H1 (cell line): Measurements from ENCODE around the gene POTEM. TPM values are rescaled to one million over a fixed set of nuclear protein-coding genes. Genes with fewer than 3 reads are reported as not detected.
"Not testable (repeated sequence)": the region's sequence is repeated elsewhere in the genome, so short reads cannot be mapped to it uniquely, and the experiment has no call there.

Experiments
- CTCF ChIA-PET: fragments of 300-600 bp; sonication (Branson Sonifier 250); formaldehyde crosslinking; loops from one replicate; lab custom pipeline; 2021; ENCODE audit not compliant: partially characterized antibody; lab: Charles Lee
- POLR2A ChIA-PET: fragments of 300-600 bp; sonication (Branson Sonifier 250); formaldehyde crosslinking; loops from one replicate; lab custom pipeline; 2021; ENCODE audit warnings: inconsistent platforms; ENCODE audit not compliant: partially characterized antibody; lab: Charles Lee
- DNase-seq, 2 experiments: peaks; one replicate each; pipeline versions ENCODE4 v3.0.0 to v3.0.0-alpha.2; 2010 to 2022; ENCODE audit warnings: low spot score in 2 of 2, low read depth in 1 of 2, mixed read lengths in 1 of 2
- FAIRE-seq: peaks from 2 replicates; lab custom pipeline; 2011; peaks lifted over from hg19 to GRCh38; lab: Jason Lieb, UNC
- H2AFZ ChIP-seq: 2 replicates; pipeline ENCODE4 v1.8.1; 2012; ENCODE audit warnings: low read length, inconsistent platforms
- H2AK5ac ChIP-seq: 2 replicates; pipeline ENCODE4 v1.6.1; 2013; ENCODE audit warnings: low read depth, low read length
- H2BK120ac ChIP-seq: replicated peaks from 2 replicates; pipeline ENCODE3; 2013; ENCODE audit warnings: low read depth, low read length, inconsistent platforms
- H2BK12ac ChIP-seq: 2 replicates; pipeline ENCODE4 v1.6.1; 2013; ENCODE audit warnings: low read depth, low read length
- H2BK15ac ChIP-seq: 2 replicates; pipeline ENCODE4 v1.6.1; 2013; ENCODE audit warnings: low read length
- H2BK20ac ChIP-seq: 2 replicates; pipeline ENCODE4 v1.6.1; 2013; ENCODE audit warnings: low read length
- H2BK5ac ChIP-seq: 2 replicates; pipeline ENCODE4 v1.6.1; 2013; ENCODE audit warnings: low read depth, low read length
- H3K14ac ChIP-seq: 2 replicates; pipeline ENCODE4 v1.6.1; 2013; ENCODE audit warnings: inconsistent platforms; ENCODE audit not compliant: insufficient read length
- H3K18ac ChIP-seq: 2 replicates; pipeline ENCODE4 v1.6.1; 2013; ENCODE audit warnings: low read length; ENCODE audit errors: extremely low read depth
- H3K23ac ChIP-seq: 2 replicates; pipeline ENCODE4 v1.6.1; 2013; ENCODE audit warnings: inconsistent platforms; ENCODE audit not compliant: insufficient read length
- H3K23me2 ChIP-seq: 2 replicates; pipeline ENCODE4 v1.6.1; 2013; ENCODE audit warnings: low read depth, low read length
- H3K27ac ChIP-seq: 2 replicates; pipeline ENCODE4 v1.6.1; 2011; ENCODE audit warnings: low read depth, low read length, inconsistent platforms
- H3K27me3 ChIP-seq, 4 experiments: replicated peaks in 1 of 4; 1 replicate in 1 of 4; 2 replicates in 3 of 4; pipeline versions ENCODE4 v1.6.1 to v1.8.1; 2011 to 2013; ENCODE audit warnings: low read length in 3 of 4, mild to moderate bottlenecking in 3 of 4, inconsistent platforms in 2 of 4, mixed read lengths in 2 of 4, moderate library complexity in 1 of 4; ENCODE audit not compliant: control insufficient read depth in 3 of 4, insufficient read depth in 3 of 4; ENCODE audit errors: extremely low read depth in 1 of 4
- H3K36me3 ChIP-seq, 4 experiments: 2 replicates each; pipeline versions ENCODE4 v1.6.1 to v1.8.1; 2011 to 2013; ENCODE audit warnings: mild to moderate bottlenecking in 4 of 4, low read length in 3 of 4, moderate library complexity in 2 of 4, control low read depth in 1 of 4, inconsistent platforms in 1 of 4; ENCODE audit not compliant: insufficient read depth in 4 of 4, control insufficient read depth in 2 of 4
- H3K4ac ChIP-seq: replicated peaks from 2 replicates; pipeline ENCODE3; 2013; ENCODE audit warnings: low read length, low read depth, mixed read lengths, inconsistent platforms; ENCODE audit not compliant: insufficient read length
- H3K4me1 ChIP-seq, 4 experiments: replicated peaks in 1 of 4; 1 replicate in 1 of 4; 2 replicates in 3 of 4; pipeline versions ENCODE4 v1.6.1 to v1.8.1; 2011 to 2013; ENCODE audit warnings: low read length in 3 of 4, inconsistent platforms in 2 of 4, mixed read lengths in 1 of 4; ENCODE audit not compliant: insufficient read depth in 4 of 4, control insufficient read depth in 3 of 4
- H3K4me2 ChIP-seq, 2 experiments: 2 replicates each; pipeline versions ENCODE4 v1.6.1 to v1.8.1; 2011 to 2013; ENCODE audit warnings: low read depth in 2 of 2, low read length in 2 of 2, control low read depth in 1 of 2, inconsistent platforms in 1 of 2, mild to moderate bottlenecking in 1 of 2; ENCODE audit not compliant: insufficient read depth in 1 of 2
- H3K4me3 ChIP-seq, 4 experiments: fragments of 200-600, 300-600 bp in 1 of 4; sonication (generic), shearing (Covaris generic), sonication (Bioruptor Twin) in 1 of 4; 2 replicates each; pipeline versions ENCODE4 v1.5.1 to v1.8.1; 2011 to 2016; ENCODE audit warnings: low read length in 4 of 4, low read depth in 3 of 4, control low read depth in 2 of 4, inconsistent platforms in 2 of 4, mild to moderate bottlenecking in 2 of 4, mixed read lengths in 1 of 4, moderate library complexity in 1 of 4; ENCODE audit not compliant: insufficient read depth in 2 of 4; ENCODE audit errors: extremely low read depth in 1 of 4
- H3K56ac ChIP-seq: replicated peaks from 2 replicates; pipeline ENCODE3; 2013; ENCODE audit warnings: low read depth, mild to moderate bottlenecking, mixed read lengths, low read length, inconsistent platforms; ENCODE audit not compliant: insufficient read length
- H3K79me1 ChIP-seq: 2 replicates; pipeline ENCODE4 v1.6.1; 2013; ENCODE audit warnings: low read depth, low read length, control low read depth
- H3K79me2 ChIP-seq, 2 experiments: 2 replicates each; pipeline versions ENCODE4 v1.6.1 to v1.8.1; 2012 to 2013; ENCODE audit warnings: low read length in 2 of 2, mild to moderate bottlenecking in 2 of 2, inconsistent platforms in 1 of 2; ENCODE audit not compliant: insufficient read depth in 2 of 2, control insufficient read depth in 1 of 2
- H3K9ac ChIP-seq, 4 experiments: replicated peaks in 1 of 4; 1 replicate in 1 of 4; 2 replicates in 3 of 4; pipeline versions ENCODE4 v1.6.1 to v1.8.1; 2011 to 2013; ENCODE audit warnings: low read depth in 3 of 4, low read length in 3 of 4, control low read depth in 2 of 4, mild to moderate bottlenecking in 2 of 4, moderate library complexity in 2 of 4, inconsistent platforms in 1 of 4; ENCODE audit errors: extremely low read depth in 1 of 4
- H3K9me3 ChIP-seq, 2 experiments: 2 replicates each; pipeline versions ENCODE4 v1.6.1 to v1.8.1; 2012 to 2013; ENCODE audit warnings: mild to moderate bottlenecking in 2 of 2, moderate library complexity in 2 of 2, control low read depth in 1 of 2, inconsistent platforms in 1 of 2, low read depth in 1 of 2, low read length in 1 of 2, mixed read lengths in 1 of 2; ENCODE audit not compliant: insufficient read depth in 2 of 2
- H4K20me1 ChIP-seq, 2 experiments: replicated peaks in 1 of 2; 2 replicates each; pipeline versions ENCODE3 to v1.8.1; 2011 to 2013; ENCODE audit warnings: inconsistent platforms in 2 of 2, low read length in 2 of 2, mild to moderate bottlenecking in 1 of 2; ENCODE audit not compliant: insufficient read depth in 2 of 2, control insufficient read depth in 1 of 2
- H4K5ac ChIP-seq: 2 replicates; pipeline ENCODE4 v1.6.1; 2013; ENCODE audit warnings: low read length, low read depth, mixed read lengths, inconsistent platforms; ENCODE audit not compliant: insufficient read length
- H4K8ac ChIP-seq: 2 replicates; pipeline ENCODE4 v1.8.0; 2013; ENCODE audit warnings: mild to moderate bottlenecking, moderate library complexity, low read length, inconsistent platforms; ENCODE audit not compliant: insufficient read depth; ENCODE audit errors: extremely low read depth
- H4K91ac ChIP-seq: replicated peaks from 2 replicates; pipeline ENCODE3; 2013; ENCODE audit warnings: low read length, mixed read lengths, inconsistent platforms; ENCODE audit not compliant: insufficient read length
- WGBS, 2 experiments: shearing (Covaris generic) in 1 of 2; methylation state at CpG; one replicate each; pipeline versions ENCODE4 v1.1.6 to v1.1.7; 2013 to 2015; ENCODE audit warnings: low lambda C conversion rate in 2 of 2, mixed read lengths in 2 of 2, inconsistent platforms in 1 of 2, low coverage in 1 of 2, missing lambda C conversion rate in 1 of 2; ENCODE audit not compliant: insufficient replicate concordance in 2 of 2, insufficient coverage in 1 of 2, insufficient read length in 1 of 2; ENCODE audit errors: extremely low coverage in 1 of 2, missing lambda C conversion rate in 1 of 2; 5-methylcytosine and 5-hydroxymethylcytosine counted together
- polyA plus RNA-seq, 7 experiments: library from polyadenylated mRNA; depleted of rRNA in 3 of 7; stranded (reverse) in 5 of 7; unstranded in 2 of 7; fragments of >200 nt in 5 of 7; fragments of 200-250 nt in 2 of 7; gene quantifications; 1 replicate in 5 of 7; 2 replicates in 1 of 7; 4 replicates in 1 of 7; pipeline versions ENCODE4 v1.2.1 to v1.2.3, GENCODE V29; 2011 to 2013; ENCODE audit warnings: missing spikeins in 2 of 7, mixed read lengths in 2 of 7
- total RNA-seq: library from RNA; stranded (reverse); fragmentation: NEBNext Ultra II Directional; extraction: Animal tissue kit (Norgen Biotek cat#: 25700); gene quantifications from 2 replicates; pipeline ENCODE4 v1.2.1, GENCODE V29; 2021

POTEM gene
- total and polyA plus RNA-seq, 2 of the 8 experiments (the other 6 are each of a cell fraction or from before 2014, with no cell fraction given), result not detected

- H3K4me2 ChIP-seq, H3K9me3 ChIP-seq, CTCF ChIA-PET, H3K79me1 ChIP-seq, H2BK15ac ChIP-seq, H2BK5ac ChIP-seq, FAIRE-seq, H2AFZ ChIP-seq, H3K23me2 ChIP-seq, H3K36me3 ChIP-seq, H3K14ac ChIP-seq, H4K20me1 ChIP-seq, H3K27ac ChIP-seq, H2AK5ac ChIP-seq, H4K5ac ChIP-seq, DNase-seq, H3K27me3 ChIP-seq, H4K91ac ChIP-seq, H3K4me1 ChIP-seq, H3K79me2 ChIP-seq, H2BK120ac ChIP-seq, H3K4ac ChIP-seq, H2BK12ac ChIP-seq, H4K8ac ChIP-seq, H3K23ac ChIP-seq, H2BK20ac ChIP-seq, H3K4me3 ChIP-seq, H3K56ac ChIP-seq, H3K9ac ChIP-seq, H3K18ac ChIP-seq, POLR2A ChIA-PET: not testable (repeated sequence)
- 95% methylated on average over 5 of the region's 19 CpGs; no CpG with 5 or more reads in 1 of the 2 experiments for WGBS, 2 experiments
These were observed 47.2 kb upstream of the POTEM start for GRCh38 chr14:18920052-18920451.

GRCh38 chr14:18921055-18921701, 46.1 kb upstream of the POTEM start:
- H2AFZ ChIP-seq, H4K20me1 ChIP-seq, H3K4me3 ChIP-seq, DNase-seq, H3K36me3 ChIP-seq, H3K79me1 ChIP-seq, H3K79me2 ChIP-seq, H4K5ac ChIP-seq, FAIRE-seq, H4K8ac ChIP-seq, H3K9ac ChIP-seq, POLR2A ChIA-PET, H3K9me3 ChIP-seq, H3K4me2 ChIP-seq, H3K23ac ChIP-seq, H3K14ac ChIP-seq, H2BK20ac ChIP-seq, H3K4ac ChIP-seq, H2BK12ac ChIP-seq, H3K27me3 ChIP-seq, CTCF ChIA-PET, H2BK15ac ChIP-seq, H3K4me1 ChIP-seq, H3K56ac ChIP-seq, H3K23me2 ChIP-seq, H2BK120ac ChIP-seq, H2BK5ac ChIP-seq, H4K91ac ChIP-seq, H3K27ac ChIP-seq, H2AK5ac ChIP-seq, H3K18ac ChIP-seq: not testable (repeated sequence)
- WGBS, 2 experiments, result 50% methylated on average over 1 of the region's 5 CpGs; no CpG with 5 or more reads in 1 of the 2 experiments
